GM21360 (cell line): Measurements from ENCODE around the gene IGFALS.
A peak's percentile ranks its signal among the peaks of the same experiment; 100 is the strongest.

ENCODE experiments used
- ATAC-seq: cut with Tn5 transposase; IDR thresholded peaks from one replicate; pipeline ENCODE4 v1.9.1; 2021; ENCODE audit warnings: mild to moderate bottlenecking, moderate library complexity; ENCODE audit not compliant: unreplicated experiment

The IGFALS gene

GRCh38 chr16:1777375-1778199 is 15.9 kb downstream of the IGFALS start:
- ATAC-seq, result no peak

GRCh38 chr16:1776991-1777374 is 16.5 kb downstream of the IGFALS start:
- no peak for ATAC-seq

GRCh38 chr16:1776672-1776955 is 16.9 kb downstream of the IGFALS start:
- no peak for ATAC-seq

GRCh38 chr16:1775846-1776671 is 17.4 kb downstream of the IGFALS start:
- no peak for ATAC-seq

- no peak for ATAC-seq
These were observed 18.3 kb downstream of the IGFALS start for GRCh38 chr16:1775006-1775845.

GRCh38 chr16:1774448-1774780 is 19.1 kb downstream of the IGFALS start:
- no peak for ATAC-seq

- ATAC-seq, result no peak
These were observed 19.6 kb downstream of the IGFALS start for GRCh38 chr16:1773703-1774447.

- ATAC-seq, result peak; percentile 33
These were observed 20.4 kb downstream of the IGFALS start, which contains the start of gene MRPS34 for GRCh38 chr16:1772908-1773702. TSS of gene MRPS34 (minus strand) at chr16:1773134. CDS start at chr16:1773119, 15 bp downstream.

- ATAC-seq, result peak; percentile 7
These were observed 21.1 kb downstream of the IGFALS start, which contains the start of gene EME2 for GRCh38 chr16:1772362-1772907. TSS of gene EME2 (plus strand) at chr16:1772810. CDS start at chr16:1773228, 418 bp downstream.

GRCh38 chr16:1771864-1772361 is 21.6 kb downstream of the IGFALS start:
- ATAC-seq, result no peak

- ATAC-seq, result no peak
These were observed 22.2 kb downstream of the IGFALS start, which contains the start of gene NME3 for GRCh38 chr16:1771188-1771863. TSS of gene NME3 (minus strand) at chr16:1771543. CDS start at chr16:1771534, 9 bp downstream.

- no peak for ATAC-seq
These were observed 22.9 kb downstream of the IGFALS start for GRCh38 chr16:1770328-1771187.

GRCh38 chr16:1769402-1770300 is 23.9 kb downstream of the IGFALS start:
- no peak for ATAC-seq

GRCh38 chr16:1768767-1769401 is 24.6 kb downstream of the IGFALS start:
- no peak for ATAC-seq

- ATAC-seq, result no peak
These were observed 25.3 kb downstream of the IGFALS start for GRCh38 chr16:1768061-1768766.
